Glomerular endothelial cell (primary cell): ENCODE results near the gene FHAD1. TPM values are rescaled to one million over a fixed set of nuclear protein-coding genes. Genes with fewer than 3 reads are reported as not detected.
"Not testable (repeated sequence)": the region's sequence is repeated elsewhere in the genome, so short reads cannot be mapped to it uniquely, and the experiment has no call there.

Source experiments
- DNase-seq: peaks from one replicate; pipeline ENCODE4 v3.0.0-alpha.2; 2011; ENCODE audit warnings: low read depth, low spot score; ENCODE audit errors: extremely low read depth
- total RNA-seq: library from RNA; depleted of rRNA; stranded (reverse); fragments of >200 nt; gene quantifications from 2 replicates; pipeline ENCODE4 v1.2.3, GENCODE V29; 2015

FHAD1 gene
- total RNA-seq, 1 donor from 2014 or later, result not detected

DNA sequence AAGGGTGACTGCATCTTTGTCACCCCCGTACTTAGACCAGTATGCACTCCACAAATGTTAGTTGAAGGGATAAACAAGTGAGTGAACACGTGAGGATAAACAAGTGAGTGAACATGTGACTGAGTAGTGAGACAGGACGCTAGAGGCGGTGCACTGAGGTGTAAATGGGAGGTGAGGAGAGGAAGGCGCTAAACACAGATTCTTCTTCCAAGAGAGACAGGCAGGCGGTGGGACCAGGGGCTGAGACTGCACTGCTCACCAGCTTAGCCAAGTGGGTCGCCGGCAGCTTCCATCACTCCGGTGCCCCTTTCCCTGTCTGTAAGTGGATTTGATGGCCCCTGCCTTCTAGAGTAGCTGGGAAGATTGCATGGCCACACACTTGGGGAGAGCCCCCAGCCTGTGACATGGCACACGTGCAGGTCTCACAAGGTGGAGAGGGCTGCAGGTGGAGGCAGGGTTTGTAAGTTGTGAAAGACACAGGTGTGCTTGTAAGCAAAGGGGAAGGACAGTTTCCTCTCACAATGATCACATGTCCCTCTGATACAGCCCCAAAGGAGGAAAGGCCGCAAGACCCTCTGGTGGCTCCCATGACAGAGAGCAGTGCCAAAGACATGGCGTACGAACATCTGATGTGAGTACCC, 115.2 kb downstream of the FHAD1 start:
- DNase-seq, result no peak

DNA sequence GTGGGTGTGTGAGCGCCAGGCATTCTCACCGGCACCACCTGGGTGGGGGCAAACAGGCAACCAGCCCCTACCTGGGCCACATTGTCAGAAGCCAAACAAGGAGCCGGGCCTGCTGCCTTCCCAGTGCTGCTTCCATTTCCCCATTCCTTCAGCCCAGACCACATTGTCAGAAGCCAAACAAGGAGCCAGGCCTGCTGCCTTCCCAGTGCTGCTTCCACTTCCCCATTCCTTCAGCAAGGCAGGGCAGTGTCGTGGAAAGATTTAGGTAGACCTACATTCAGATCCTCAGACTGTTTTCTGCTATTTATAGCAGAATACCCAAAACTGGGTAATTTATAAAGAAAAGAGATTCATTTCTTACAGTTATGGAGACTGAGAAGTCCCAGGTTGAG, 115.7 kb downstream of the FHAD1 start:
- no peak for DNase-seq

DNA sequence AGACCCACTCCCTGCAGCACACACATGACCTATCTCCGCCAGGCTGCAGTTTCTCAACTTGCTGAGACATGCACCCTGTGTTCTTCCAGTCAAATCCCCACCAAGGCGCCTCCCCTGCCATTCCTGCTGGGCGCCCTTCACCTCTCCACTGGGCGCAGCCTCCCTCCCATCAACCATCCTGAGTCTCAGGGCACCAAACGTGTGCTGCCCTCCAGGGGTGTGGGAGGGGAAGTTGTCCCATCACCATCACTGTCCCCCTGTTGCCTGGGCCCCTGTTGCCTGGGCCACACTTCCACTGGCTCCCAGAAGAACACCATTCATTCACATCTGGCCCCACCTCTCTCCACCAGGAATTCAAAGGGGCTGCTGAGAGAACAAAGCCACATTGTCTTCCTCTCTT, 117.7 kb downstream of the FHAD1 start:
- no peak for DNase-seq

DNA sequence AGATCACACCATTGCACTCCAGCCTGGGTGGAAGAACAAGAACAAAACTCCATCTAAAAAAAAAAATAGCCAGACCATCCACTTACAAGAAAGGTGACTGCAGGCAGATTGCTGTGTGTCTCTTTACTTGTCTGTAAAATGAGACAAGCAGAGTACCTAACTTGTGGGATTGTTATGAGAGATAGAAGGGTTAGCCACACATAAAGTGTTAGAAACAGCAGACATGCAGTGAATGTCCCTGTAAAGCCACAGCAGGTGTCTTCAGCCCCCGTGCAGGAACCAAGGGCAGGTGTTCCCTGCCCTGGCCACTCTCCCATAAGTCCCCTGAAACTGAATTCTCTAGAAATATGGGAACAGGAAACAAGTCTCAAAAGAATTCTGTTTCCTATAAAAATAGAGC, 121.9 kb downstream of the FHAD1 start:
- no peak for DNase-seq

DNA sequence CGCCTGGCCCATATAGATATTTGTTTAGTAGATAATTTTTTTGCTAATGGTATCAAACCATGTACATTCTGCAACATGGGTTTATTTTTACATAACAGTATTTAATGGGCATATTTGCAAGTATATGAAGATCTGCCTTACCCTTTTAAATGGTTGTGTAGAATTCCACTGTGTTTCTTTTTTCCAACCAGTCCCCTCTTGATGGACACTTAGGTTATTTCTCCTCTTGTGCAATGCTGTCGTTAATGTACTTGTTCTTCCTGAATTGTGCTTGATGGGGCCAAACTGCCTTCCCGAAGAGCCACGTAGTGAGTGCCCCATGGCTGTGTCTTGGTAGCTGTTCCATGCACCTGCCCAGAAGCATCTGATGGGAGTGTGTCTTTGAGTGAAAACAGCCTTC, 123.2 kb downstream of the FHAD1 start:
- DNase-seq, result no peak

DNA sequence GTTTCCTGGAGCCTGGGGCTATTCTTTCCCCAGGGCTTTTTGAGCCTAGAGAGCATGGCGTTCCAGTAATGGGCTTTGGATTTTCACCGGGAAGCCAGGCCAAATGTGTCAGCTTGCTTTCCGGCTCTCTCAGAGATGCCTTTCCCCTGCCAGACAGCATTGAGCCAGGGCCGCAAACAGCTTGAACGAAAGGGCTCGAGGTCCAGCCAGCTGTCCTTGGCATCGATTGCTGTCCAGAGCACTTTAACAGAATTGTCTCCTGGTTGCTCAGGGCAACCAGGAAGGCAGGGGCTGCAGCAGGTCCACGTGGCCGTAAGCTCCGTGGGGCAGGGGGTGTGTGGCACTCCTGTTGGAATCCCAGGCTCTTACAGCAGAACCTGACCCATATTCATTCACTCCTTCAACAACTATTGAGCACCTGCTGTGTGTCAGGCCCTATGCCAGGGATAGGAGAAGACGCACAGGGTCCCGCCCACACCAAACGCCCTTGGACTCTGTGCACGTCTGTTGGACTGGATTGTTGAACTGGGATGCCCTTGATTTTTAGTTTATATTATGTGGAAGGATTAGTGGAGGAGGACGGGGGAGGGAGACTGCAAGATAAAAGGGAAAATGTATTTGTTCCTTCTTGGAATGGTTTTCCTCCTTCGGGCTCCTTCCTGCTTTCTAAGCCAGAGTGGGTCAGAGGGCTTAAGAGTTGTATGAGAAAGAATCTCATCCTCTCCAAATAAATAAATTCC, 123.9 kb downstream of the FHAD1 start:
- no peak for DNase-seq

DNA sequence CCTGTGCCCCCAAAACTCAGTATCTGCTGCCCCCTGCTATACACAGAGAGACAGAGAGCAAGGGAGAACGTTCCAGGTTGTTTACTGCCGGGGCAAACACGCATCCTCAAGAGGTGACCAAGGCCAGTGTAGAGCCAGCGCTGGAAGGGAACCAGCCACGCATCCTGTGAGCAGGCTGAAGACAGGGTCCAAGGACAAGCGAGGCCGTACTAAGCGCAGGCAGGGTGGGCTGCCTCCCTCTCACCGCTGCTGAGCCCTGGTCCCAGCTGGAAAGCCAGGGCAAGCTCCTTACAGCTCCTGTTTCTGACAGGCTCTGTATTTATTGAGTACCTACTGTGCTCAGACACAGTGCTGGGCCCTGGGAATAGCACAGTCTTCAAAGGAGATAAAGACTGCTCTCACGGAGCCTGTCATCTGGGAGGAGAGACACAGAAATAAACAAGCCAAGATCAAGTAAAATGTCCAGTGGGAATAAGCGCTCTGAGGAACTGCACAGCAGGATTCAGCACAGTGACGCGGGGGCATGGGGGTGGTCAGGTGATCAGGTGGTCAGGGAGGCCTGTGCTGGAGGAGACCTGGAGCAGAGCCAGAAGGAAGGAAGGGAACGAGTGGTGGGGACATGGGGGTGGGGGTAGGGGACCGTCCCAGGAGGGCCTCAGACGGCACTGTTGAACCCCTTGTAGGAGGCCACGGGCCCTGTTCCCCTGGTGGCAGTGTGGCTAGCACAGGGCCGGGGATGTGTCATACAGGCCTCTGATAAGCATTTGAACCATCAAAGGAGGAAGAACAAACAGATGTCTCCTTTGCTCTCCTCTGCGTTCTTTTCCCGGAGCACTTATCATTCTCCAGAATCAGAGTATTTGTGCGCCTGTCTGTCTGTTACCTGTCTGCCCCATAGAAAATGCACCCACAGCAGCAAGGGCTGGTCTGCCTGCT, 124.9 kb downstream of the FHAD1 start:
- no peak for DNase-seq

DNA sequence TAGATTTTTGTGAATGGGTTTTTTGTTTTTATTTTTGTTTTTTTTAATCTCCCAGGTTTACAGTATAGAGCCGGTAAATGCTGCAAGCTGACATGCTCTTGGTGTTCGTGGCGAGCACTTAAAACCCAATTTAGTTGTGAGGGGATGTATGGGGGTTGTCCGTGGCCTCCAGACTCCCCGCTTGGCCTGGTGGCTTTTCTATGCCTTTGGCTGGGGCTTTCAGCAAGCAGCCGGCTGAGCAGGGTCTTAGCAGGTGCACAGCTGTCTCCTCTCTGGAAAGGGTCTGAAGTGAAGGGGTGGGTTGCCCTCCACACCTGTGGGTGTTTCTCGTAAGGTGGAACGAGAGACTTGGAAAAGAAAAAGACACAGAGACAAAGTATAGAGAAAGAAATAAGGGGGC, 131.7 kb downstream of the FHAD1 start:
- DNase-seq, result no peak

DNA sequence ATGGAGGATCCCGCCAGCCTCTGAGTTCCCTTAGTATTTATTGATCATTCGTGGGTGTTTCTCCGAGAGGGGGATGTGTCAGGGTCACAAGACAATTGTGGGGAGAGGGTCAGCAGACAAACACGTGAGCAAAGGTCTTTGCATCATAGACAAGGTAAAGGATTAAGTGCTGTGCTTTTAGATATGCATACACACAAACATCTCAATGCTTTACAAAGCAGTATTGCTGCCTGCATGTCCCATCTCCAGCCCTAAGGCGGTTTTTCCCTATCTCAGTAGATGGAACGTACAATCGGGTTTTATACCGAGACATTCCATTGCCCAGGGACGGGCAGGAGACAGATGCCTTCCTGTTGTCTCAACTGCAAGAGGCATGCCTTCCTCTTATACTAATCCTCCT, 132.1 kb downstream of the FHAD1 start:
- not testable (repeated sequence) for DNase-seq

DNA sequence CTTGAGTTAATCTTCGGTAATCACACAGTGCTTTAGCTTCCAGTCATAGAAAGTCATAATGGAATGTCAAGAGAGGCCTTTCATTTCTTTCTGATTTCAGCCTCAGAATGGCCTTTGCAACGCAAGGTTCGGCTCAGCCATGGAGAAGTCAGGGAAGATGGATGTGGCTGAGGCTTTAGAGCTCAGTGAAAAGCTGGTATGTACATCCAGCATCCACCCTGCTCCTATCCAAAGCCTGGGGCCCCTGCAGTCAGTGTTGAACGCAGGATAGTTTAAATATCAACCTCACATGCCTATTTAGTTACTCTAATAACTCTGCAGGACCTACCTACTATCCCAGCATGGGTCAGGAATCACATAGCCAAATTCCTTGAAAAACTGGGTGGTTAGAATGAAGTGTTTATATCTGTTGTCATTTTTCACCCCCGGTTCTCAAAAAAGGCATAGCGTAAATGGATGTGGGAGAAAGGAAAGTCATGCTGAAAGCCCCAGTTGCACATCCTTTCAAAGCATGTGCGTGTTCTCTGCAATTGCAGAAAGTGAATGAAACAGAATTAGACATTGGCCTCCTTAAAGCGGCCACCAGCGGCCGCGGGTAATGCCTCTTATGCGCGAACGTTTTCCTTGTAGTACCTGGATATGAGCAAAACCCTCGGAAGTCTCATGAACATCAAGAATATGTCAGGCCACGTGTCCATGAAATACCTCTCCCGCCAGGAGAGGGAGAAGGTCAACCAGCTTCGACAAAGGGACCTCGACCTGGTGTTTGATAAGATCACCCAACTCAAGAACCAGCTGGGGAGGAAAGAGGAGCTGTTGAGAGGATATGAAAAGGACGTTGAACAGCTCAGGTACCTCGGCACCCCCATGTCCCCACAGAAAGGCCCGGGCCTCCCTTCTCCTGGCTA, 133.8 kb downstream of the FHAD1 start:
- no peak for DNase-seq

DNA sequence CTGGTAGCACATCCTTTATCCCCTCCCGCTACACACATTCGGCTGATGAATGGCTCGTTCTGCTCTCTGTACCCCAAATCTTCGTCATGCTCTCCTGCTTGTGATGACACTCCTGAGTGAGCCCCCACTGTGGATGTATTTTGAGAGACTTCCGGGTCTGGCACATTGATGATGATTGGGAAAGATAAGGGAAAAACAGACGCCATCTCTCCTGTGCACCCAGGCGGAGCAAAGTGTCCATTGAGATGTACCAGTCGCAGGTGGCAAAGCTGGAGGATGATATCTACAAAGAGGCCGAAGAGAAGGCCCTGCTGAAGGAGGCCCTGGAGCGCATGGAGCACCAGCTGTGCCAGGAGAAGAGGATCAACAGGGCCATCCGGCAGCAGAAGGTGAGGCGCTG, 134.8 kb downstream of the FHAD1 start:
- DNase-seq, result no peak

DNA sequence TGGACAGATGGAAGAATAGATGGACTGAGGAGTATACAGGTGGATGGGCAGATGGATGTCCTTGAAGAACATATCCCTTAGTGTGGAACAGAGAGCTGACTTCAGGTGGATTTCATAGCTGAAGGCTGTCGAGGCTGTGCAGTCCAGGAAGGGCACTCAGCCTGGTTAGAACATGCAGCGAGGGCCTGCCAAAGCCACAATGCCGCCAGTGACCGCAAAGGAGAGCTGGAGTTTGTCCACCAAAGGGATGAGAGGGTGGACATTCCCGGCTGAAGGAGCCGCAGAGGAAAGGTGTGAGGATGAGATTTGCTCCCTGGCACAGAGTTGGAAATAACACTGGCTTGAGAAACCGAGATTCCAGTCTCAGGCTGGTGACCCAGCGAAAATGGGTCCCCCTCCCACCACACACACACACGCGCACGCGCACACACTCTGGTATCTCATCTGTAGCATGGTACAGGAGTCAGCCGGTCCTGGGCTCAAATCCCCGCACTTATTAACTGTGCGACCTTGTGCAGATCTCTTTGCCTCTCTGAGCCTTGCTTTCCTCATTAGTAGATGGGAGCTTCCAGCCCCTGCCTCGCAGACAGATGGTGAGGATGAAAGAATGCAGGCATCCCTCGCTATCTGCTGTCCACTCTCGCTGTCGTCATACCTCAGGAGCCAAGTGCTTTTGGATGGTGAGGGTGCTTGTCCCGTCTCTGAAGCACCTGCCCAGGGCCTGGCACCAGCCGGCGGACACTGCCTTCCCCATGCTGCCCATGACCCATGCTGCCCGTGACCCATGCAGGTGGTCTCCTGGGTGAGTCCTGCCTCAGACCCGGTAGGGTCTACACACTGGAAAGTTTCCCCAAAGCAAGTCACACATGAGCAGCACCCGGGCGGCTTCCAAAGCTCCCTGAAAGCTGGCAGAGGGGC, 135.8 kb downstream of the FHAD1 start:
- no peak for DNase-seq

DNA sequence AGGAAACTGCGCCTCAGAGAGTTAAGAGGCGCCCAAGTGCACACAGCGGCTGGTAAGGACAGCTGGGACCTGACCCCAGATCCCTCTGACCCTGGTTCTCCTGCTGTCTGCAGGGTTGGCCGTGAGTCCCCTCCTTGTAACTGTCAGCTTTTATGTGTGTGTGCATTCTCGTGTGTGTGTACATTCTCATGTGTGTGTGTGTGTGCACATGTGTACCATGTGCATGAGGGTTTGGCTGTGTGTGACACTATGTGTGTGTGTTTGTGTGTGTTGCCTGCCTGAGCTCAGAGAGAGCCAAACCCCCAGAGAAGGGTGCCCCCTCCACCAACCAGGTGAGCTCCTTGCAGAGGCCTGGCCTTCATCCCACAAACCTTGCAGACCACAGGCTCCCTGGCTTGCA, 136.8 kb downstream of the FHAD1 start:
- DNase-seq, result no peak

DNA sequence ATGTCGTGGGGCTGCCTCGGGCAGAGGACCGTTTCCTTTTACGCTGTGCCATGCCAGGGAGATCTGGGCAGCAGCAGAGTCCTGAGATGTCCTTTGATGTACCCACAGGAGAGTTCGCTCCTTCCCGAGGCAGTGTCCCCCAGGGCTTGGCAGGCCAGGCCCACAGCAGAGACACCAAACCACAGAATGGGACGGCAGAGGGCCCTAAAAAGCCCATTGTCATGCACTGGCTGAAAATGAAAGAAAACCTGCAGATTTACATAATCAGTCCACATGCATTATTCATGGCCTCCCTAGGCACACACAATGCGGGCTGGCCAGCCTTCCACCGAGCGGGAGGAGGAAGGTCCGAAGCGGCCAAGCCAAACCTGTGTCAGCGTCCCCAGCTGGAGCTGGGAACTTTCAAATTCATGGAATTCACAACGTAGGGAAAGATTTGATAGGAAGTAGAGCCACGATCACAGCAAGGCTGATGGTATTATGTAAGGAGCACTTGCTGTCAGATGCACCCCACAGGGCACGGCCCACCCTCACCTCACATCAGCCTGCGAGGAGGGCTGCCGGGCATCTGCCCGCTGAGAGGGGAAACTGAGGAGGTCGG, 137.4 kb downstream of the FHAD1 start:
- DNase-seq, result no peak

DNA sequence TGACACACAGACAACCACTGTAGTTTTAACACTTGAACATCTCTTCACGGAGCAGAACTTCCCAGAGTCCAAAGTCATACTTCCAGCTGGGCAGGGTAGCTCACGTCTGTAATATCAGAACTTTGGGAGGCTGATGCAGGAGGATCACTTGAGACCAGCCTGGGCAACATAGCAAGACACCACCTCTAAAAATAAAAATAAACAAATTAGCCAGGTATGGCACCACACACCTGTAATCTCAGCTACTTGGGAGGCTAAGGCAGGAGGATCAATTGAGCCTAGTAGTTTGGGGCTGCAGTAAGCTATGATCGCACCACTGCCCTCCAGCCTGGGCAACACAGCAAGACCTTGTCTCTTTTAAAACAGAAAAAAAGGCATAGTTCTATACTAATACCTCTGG, 138.4 kb downstream of the FHAD1 start:
- no peak for DNase-seq

DNA sequence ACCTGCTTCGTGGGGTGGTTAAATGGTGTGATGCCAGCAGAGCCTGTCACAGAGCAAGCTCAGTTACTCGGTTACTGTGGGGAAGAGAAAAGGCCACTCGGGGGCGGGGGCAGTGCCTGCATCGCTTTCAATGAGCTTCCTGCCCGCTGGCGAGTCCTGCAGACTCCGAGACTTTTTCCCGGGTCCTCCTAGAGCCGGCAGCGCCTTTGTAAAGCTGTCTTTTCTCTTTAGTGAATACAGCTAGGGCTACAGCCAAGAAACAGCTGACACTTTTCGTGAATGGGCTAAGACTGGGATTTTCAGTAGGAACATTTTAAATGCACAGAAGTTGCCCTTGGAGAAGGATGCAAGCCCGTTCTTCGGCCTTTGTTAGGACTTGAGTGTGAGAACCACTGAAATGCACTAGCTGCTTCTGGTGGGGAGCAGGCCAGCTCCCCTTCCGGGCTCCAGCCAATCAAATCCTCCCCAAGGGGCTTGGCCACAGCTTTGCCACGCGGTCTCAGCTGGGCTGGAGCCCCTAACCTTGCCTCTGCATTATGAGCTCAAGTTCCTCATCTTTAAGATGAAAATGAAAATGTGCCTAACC, 139.2 kb downstream of the FHAD1 start:
- DNase-seq, result no peak

DNA sequence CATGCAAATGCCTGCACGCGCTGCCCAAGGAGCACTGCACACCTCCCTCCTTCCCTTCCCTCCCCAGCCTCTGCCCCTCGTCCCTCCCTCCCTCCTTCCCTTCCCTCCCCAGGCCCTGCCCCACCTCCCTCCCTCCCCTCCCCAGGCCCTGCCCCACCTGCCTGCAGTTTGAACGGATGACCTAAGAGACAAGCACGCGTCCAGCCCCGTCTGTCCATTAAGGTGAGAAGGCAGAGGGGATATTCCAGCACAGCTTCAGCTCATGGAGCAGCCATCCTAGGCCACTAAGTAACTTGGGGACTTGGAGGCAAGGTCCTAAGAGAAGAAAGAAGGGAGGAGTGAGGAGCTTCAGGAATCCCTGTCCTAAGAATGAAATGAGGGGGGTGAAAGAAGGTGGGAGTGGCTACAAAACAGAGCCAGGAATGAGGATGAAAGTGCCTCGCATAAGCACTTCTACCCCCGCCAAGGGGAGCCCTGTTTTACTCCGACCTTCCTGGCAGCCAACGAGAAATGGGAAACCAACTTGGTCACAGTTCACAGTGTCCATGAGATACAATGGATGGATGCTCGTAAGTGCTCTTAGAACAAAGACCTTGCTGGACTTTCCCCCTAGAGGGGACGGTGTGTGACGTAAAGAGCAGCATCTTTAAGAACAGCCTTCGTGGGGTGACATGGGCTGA, 141.3 kb downstream of the FHAD1 start:
- DNase-seq, result no peak

DNA sequence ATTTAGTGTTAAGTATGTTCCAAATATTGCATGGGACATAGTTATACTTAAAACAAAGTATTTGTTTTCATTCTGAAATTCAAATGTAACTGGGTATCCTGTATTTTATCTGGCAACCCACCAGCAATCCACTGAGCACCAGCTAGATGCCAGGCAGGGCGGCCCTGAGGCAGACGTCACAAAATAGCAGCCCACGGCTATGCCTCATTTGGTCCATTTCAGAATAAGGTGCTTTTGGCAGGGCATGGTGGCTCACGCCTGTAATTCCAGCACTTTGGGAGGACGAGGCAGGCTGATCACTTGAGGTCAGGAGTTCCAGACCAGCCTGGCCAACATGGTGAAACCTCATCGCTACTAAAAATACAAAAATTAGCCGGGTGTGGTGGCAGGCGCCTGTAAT, 142.8 kb downstream of the FHAD1 start:
- not testable (repeated sequence) for DNase-seq
